ENCODE data around the gene AMT. TPM values are rescaled to one million over a fixed set of nuclear protein-coding genes. Genes with fewer than 3 reads are reported as not detected.
A peak's percentile ranks its signal among the peaks of the same experiment; 100 is the strongest.

The AMT gene
- 10 to 100 TPM in 1 of 2 donors, 1 to 10 TPM in 1; 3.6 to 11.3 TPM for total RNA-seq
- 10 to 100 TPM; 12.6 to 70.8 TPM for polyA plus RNA-seq
- long read RNA-seq, donor 1, full-length matches to known transcripts: 28 of 33 reads
- long read RNA-seq, donor 1, partial matches to known transcripts: 0 of 33 reads
- long read RNA-seq, donor 1, other reads (novel, unspliced or antisense): 5 of 33 reads
- long read RNA-seq, donor 2, transcript AMT-217 (1 exons, 3,780 nt): major isoform, 7 of 16 reads
- long read RNA-seq, donor 2, partial matches to known transcripts: 3 of 16 reads
- long read RNA-seq, donor 2, other reads (novel, unspliced or antisense): 1 of 16 reads

- peak; percentile 42 for ATAC-seq (ENCODE audit: low FRiP score)
- intact Hi-C loops (cut with DNase I): no loop called here
- no peaks in the 10 kb centered on the region for H3K9me3 ChIP-seq (ENCODE audit: control insufficient read depth, low read length)
Observed at GRCh38 chr3:49422379-49423248, at the start of gene AMT. Gene AMT (minus strand): TSS chr3:49422473. CDS start chr3:49422450, 23 bp downstream.

GRCh38 chr3:49470714-49471420, 48.6 kb upstream of the AMT start:
- no peaks in the 10 kb centered on the region for H3K4me1 ChIP-seq (ENCODE audit: control insufficient read depth in 1 of 2, insufficient read depth in 2 of 2, low read length in 2 of 2)
- ATAC-seq (ENCODE audit: low FRiP score) (no peak), DNase-seq (no peak)
- H3K27ac ChIP-seq (ENCODE audit: low read depth in 1 of 2, low read length in 2 of 2): peak overlapping the region; percentile 88
- H3K4me3 ChIP-seq (ENCODE audit: low read length in 2 of 2): peak overlapping the region; percentile 69 to 84
- no peaks in the 10 kb centered on the region for H3K27me3 ChIP-seq (ENCODE audit: control insufficient read depth in 1 of 2, insufficient read depth in 2 of 2, low read length in 1 of 2)
- WGBS, 2 donors: 0 to 1% methylated on average over 23 of the region's 23 CpGs
- H3K9me3 ChIP-seq (ENCODE audit: control insufficient read depth, low read length): no peaks in the 10 kb centered on the region
- no peaks in the 10 kb centered on the region for H3K36me3 ChIP-seq (ENCODE audit: control insufficient read depth in 1 of 2, insufficient read depth in 2 of 2, low read length in 1 of 2)
- intact Hi-C loops (cut with DNase I): loop anchor here in 1 of 2 donors (2.0 kb wide), 1 partner anchor 58 kb away; the partner anchor contains the start of gene TCTA

More at GRCh38 chr3:49422379-49423248, at the start of gene AMT:
- no peaks in the 10 kb centered on the region for H3K36me3 ChIP-seq (ENCODE audit: control insufficient read depth in 1 of 2, insufficient read depth in 2 of 2, low read length in 1 of 2)
- DNase-seq: peak; percentile 69 to 81
- 25 to 28% methylated on average over 25 of the region's 25 CpGs for WGBS, 2 donors
- H3K4me1 ChIP-seq (ENCODE audit: control insufficient read depth in 1 of 2, insufficient read depth in 2 of 2, low read length in 2 of 2): no peaks in the 10 kb centered on the region
- no peaks in the 10 kb centered on the region for H3K27me3 ChIP-seq (ENCODE audit: control insufficient read depth in 1 of 2, insufficient read depth in 2 of 2, low read length in 1 of 2)
- H3K4me3 ChIP-seq (ENCODE audit: low read length in 2 of 2): peak within 1 kb of the TSS in 1 of 2 donors; percentile 12
- peak within 1 kb of the TSS in 1 of 2 donors; percentile 28 for H3K27ac ChIP-seq (ENCODE audit: low read depth in 1 of 2, low read length in 2 of 2)

- intact Hi-C loops (cut with DNase I): loop anchor here in 1 of 2 donors (2.0 to 5.0 kb wide), 2 partner anchors 32 to 57 kb away; partner anchors contain the start of gene TCTA
- Histone ChIP-seq H3K27me3 (ENCODE audit: control insufficient read depth in 1 of 2, insufficient read depth in 2 of 2, low read length in 1 of 2) (no peaks in the 10 kb centered on the region), H3K4me1 (ENCODE audit: control insufficient read depth in 1 of 2, insufficient read depth in 2 of 2, low read length in 2 of 2) (no peaks in the 10 kb centered on the region), H3K36me3 (ENCODE audit: control insufficient read depth in 1 of 2, insufficient read depth in 2 of 2, low read length in 1 of 2) (no peaks in the 10 kb centered on the region), H3K9me3 (ENCODE audit: control insufficient read depth, low read length) (no peaks in the 10 kb centered on the region), H3K4me3 (ENCODE audit: low read length in 2 of 2) (peak within 1 kb of the TSS; percentile 69 to 84), H3K27ac (ENCODE audit: low read depth in 1 of 2, low read length in 2 of 2) (peak within 1 kb of the TSS; percentile 88 to 96)
- DNase-seq (peak; percentile 98 to 99), ATAC-seq (ENCODE audit: low FRiP score) (peak; percentile 96)
- WGBS, 2 donors: 0% methylated on average over 79 to 108 of the region's 108 CpGs
Observed at GRCh38 chr3:49469936-49470713, 47.9 kb upstream of the AMT start, which contains the start of gene DAG1. Gene DAG1 (plus strand): TSS chr3:49470267. CDS start chr3:49510535, 40,268 bp downstream.

GRCh38 chr3:49469037-49469935, 47.0 kb upstream of the AMT start:
- peak; percentile 90 to 91 for DNase-seq
- H3K27ac ChIP-seq (ENCODE audit: low read depth in 1 of 2, low read length in 2 of 2): peak overlapping the region; percentile 83 to 96
- no peaks in the 10 kb centered on the region for H3K9me3 ChIP-seq (ENCODE audit: control insufficient read depth, low read length)
- no peak overlapping the region for H3K4me3 ChIP-seq (ENCODE audit: low read length in 2 of 2)
- H3K36me3 ChIP-seq (ENCODE audit: control insufficient read depth in 1 of 2, insufficient read depth in 2 of 2, low read length in 1 of 2): no peaks in the 10 kb centered on the region
- peak; percentile 82 for ATAC-seq (ENCODE audit: low FRiP score)
- H3K4me1 ChIP-seq (ENCODE audit: control insufficient read depth in 1 of 2, insufficient read depth in 2 of 2, low read length in 2 of 2): no peaks in the 10 kb centered on the region
- intact Hi-C loops (cut with DNase I): loop anchor here in 1 of 2 donors (5.0 kb wide), 1 partner anchor 33 kb away; no protein-coding TSS in a partner anchor
- 2% methylated on average over 23 of the region's 23 CpGs for WGBS, 2 donors
- no peaks in the 10 kb centered on the region for H3K27me3 ChIP-seq (ENCODE audit: control insufficient read depth in 1 of 2, insufficient read depth in 2 of 2, low read length in 1 of 2)

- no peaks in the 10 kb centered on the region for H3K36me3 ChIP-seq (ENCODE audit: control insufficient read depth in 1 of 2, insufficient read depth in 2 of 2, low read length in 1 of 2)
- ATAC-seq (ENCODE audit: low FRiP score) (no peak), DNase-seq (no peak)
- no peaks in the 10 kb centered on the region for H3K9me3 ChIP-seq (ENCODE audit: control insufficient read depth, low read length)
- no peak overlapping the region for H3K4me3 ChIP-seq (ENCODE audit: low read length in 2 of 2)
- H3K27ac ChIP-seq (ENCODE audit: low read depth in 1 of 2, low read length in 2 of 2): no peak overlapping the region
- no peaks in the 10 kb centered on the region for H3K27me3 ChIP-seq (ENCODE audit: control insufficient read depth in 1 of 2, insufficient read depth in 2 of 2, low read length in 1 of 2)
- H3K4me1 ChIP-seq (ENCODE audit: control insufficient read depth in 1 of 2, insufficient read depth in 2 of 2, low read length in 2 of 2): no peaks in the 10 kb centered on the region
- intact Hi-C loops (cut with DNase I): loop anchor here in 1 of 2 donors (5.0 kb wide), 1 partner anchor 36 kb away; no protein-coding TSS in a partner anchor
- 90 to 94% methylated on average over 2 of the region's 2 CpGs for WGBS, 2 donors
Observed at GRCh38 chr3:49466085-49466484, 43.8 kb upstream of the AMT start.

GRCh38 chr3:49465270-49466034, 43.2 kb upstream of the AMT start:
- intact Hi-C loops (cut with DNase I): loop anchor here in 1 of 2 donors (5.0 kb wide), 1 partner anchor 37 kb away; no protein-coding TSS in a partner anchor
- H3K36me3 ChIP-seq (ENCODE audit: control insufficient read depth in 1 of 2, insufficient read depth in 2 of 2, low read length in 1 of 2): no peaks in the 10 kb centered on the region
- WGBS, 2 donors: 90 to 93% methylated on average over 18 of the region's 18 CpGs

GRCh38 chr3:49462222-49462621, 39.9 kb upstream of the AMT start:
- Histone ChIP-seq H3K4me1 (ENCODE audit: control insufficient read depth in 1 of 2, insufficient read depth in 2 of 2, low read length in 2 of 2) (no peaks in the 10 kb centered on the region), H3K27me3 (ENCODE audit: control insufficient read depth in 1 of 2, insufficient read depth in 2 of 2, low read length in 1 of 2) (no peaks in the 10 kb centered on the region), H3K36me3 (ENCODE audit: control insufficient read depth in 1 of 2, insufficient read depth in 2 of 2, low read length in 1 of 2) (no peaks in the 10 kb centered on the region), H3K27ac (ENCODE audit: low read depth in 1 of 2, low read length in 2 of 2) (no peak overlapping the region), H3K9me3 (ENCODE audit: control insufficient read depth, low read length) (no peaks in the 10 kb centered on the region), H3K4me3 (ENCODE audit: low read length in 2 of 2) (no peak overlapping the region)
- 77 to 86% methylated on average over 3 of the region's 3 CpGs for WGBS, 2 donors
- ATAC-seq (ENCODE audit: low FRiP score) (no peak), DNase-seq (no peak)
- intact Hi-C loops (cut with DNase I): no loop called here

More at GRCh38 chr3:49465270-49466034, 43.2 kb upstream of the AMT start:
- Histone ChIP-seq H3K27me3 (ENCODE audit: control insufficient read depth in 1 of 2, insufficient read depth in 2 of 2, low read length in 1 of 2) (no peaks in the 10 kb centered on the region), H3K9me3 (ENCODE audit: control insufficient read depth, low read length) (no peaks in the 10 kb centered on the region), H3K4me1 (ENCODE audit: control insufficient read depth in 1 of 2, insufficient read depth in 2 of 2, low read length in 2 of 2) (no peaks in the 10 kb centered on the region), H3K4me3 (ENCODE audit: low read length in 2 of 2) (no peak overlapping the region), H3K27ac (ENCODE audit: low read depth in 1 of 2, low read length in 2 of 2) (peak overlapping the region in 1 of 2 donors; percentile 7)
- DNase-seq (no peak), ATAC-seq (ENCODE audit: low FRiP score) (no peak)

Data from aorta (tissue), 5 donors.